ENCODE measurements around the gene SRR.

DNA sequence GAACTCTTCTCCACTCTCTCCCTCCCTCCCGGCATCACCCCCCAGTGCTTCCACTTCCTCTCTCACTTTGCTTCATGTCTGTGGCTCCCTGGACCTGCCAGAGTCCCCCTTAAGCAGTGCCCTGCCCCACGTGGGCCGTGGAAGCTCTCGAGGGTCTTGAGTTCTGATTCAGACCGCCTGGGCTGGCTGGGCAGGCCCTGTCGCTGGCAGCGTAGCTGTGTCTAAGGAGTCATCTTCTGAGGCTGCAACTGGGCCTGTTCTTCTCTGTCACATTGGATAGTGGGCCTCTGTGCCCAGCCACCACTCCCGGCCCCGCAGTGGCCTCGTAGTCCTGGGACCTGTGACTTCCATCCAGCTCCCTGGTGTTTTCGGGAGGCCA is 66.5 kb downstream of the SRR start:
- TF ChIP-seq, protein P1, sequence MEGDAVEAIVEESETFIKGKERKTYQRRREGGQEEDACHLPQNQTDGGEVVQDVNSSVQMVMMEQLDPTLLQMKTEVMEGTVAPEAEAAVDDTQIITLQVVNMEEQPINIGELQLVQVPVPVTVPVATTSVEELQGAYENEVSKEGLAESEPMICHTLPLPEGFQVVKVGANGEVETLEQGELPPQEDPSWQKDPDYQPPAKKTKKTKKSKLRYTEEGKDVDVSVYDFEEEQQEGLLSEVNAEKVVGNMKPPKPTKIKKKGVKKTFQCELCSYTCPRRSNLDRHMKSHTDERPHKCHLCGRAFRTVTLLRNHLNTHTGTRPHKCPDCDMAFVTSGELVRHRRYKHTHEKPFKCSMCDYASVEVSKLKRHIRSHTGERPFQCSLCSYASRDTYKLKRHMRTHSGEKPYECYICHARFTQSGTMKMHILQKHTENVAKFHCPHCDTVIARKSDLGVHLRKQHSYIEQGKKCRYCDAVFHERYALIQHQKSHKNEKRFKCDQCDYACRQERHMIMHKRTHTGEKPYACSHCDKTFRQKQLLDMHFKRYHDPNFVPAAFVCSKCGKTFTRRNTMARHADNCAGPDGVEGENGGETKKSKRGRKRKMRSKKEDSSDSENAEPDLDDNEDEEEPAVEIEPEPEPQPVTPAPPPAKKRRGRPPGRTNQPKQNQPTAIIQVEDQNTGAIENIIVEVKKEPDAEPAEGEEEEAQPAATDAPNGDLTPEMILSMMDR (IDR thresholded peaks at IDR 0.05): no peak
- TF ChIP-seq POLR2AphosphoS5 (IDR thresholded peaks at IDR 0.05; ENCODE audit: low read depth, low read length): no peak
- TF ChIP-seq SIN3A (IDR thresholded peaks at IDR 0.05; ENCODE audit: borderline replicate concordance, insufficient read depth, low read depth, low read length): no peak
- TF ChIP-seq, protein P2, sequence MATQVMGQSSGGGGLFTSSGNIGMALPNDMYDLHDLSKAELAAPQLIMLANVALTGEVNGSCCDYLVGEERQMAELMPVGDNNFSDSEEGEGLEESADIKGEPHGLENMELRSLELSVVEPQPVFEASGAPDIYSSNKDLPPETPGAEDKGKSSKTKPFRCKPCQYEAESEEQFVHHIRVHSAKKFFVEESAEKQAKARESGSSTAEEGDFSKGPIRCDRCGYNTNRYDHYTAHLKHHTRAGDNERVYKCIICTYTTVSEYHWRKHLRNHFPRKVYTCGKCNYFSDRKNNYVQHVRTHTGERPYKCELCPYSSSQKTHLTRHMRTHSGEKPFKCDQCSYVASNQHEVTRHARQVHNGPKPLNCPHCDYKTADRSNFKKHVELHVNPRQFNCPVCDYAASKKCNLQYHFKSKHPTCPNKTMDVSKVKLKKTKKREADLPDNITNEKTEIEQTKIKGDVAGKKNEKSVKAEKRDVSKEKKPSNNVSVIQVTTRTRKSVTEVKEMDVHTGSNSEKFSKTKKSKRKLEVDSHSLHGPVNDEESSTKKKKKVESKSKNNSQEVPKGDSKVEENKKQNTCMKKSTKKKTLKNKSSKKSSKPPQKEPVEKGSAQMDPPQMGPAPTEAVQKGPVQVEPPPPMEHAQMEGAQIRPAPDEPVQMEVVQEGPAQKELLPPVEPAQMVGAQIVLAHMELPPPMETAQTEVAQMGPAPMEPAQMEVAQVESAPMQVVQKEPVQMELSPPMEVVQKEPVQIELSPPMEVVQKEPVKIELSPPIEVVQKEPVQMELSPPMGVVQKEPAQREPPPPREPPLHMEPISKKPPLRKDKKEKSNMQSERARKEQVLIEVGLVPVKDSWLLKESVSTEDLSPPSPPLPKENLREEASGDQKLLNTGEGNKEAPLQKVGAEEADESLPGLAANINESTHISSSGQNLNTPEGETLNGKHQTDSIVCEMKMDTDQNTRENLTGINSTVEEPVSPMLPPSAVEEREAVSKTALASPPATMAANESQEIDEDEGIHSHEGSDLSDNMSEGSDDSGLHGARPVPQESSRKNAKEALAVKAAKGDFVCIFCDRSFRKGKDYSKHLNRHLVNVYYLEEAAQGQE (IDR thresholded peaks at IDR 0.05; ENCODE audit: insufficient read depth in 1 of 2, low read depth in 2 of 2, low read length in 1 of 2): no peak
